Daoy (cell line): ENCODE results near the gene ACSL6. TPM values are rescaled to one million over a fixed set of nuclear protein-coding genes. Genes with fewer than 3 reads are reported as not detected.

ENCODE experiments used
- DNase-seq: peaks from one replicate; pipeline ENCODE4 v3.0.0-alpha.2; 2015; ENCODE audit warnings: low read depth
- total RNA-seq: library from RNA; depleted of rRNA; stranded (reverse); fragments of >200 nt; shearing (Covaris generic); gene quantifications from 2 replicates; pipeline ENCODE4 v1.2.3, GENCODE V29; 2014

The ACSL6 gene
- total RNA-seq, 1 experiment from 2014 or later: 0.46 TPM

DNA sequence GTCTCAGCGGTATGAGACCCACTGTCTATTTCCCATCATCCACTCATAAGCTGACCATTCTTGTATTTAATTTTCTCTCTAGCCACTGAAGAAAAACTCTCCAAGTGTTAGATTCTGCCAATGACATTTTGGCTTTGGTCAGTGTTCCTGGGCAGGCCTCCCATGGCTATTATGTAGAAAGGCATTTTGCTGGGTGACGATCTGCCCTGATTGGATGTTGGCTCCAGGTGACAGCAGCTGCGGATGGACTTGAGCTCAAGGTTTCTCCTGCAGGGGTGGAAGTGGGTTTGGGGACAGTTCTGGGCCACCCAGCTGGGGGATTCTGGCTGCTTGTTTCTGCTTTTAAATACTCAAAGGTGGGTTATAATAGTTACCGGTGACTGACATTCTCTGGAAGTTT, 31.6 kb downstream of the ACSL6 start:
- no peak for DNase-seq

DNA sequence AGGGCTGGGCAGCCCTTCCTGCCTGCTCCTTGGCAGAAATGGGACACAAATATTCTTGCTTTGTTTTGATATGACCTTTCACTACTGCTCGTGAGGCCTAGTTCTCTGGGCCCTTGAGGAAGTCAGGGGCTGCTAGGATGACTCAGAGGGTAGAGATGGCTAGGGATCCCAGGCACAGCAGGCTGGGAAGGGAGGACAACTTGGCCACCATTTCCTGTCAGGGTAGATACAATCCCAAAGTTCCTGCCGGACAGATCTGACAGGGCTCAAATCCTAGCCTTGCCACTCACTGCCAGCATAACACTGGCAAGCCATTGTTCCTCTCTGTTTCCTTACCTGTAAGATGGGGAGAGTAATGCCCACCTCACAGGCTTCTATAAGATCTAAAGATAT, 34.2 kb downstream of the ACSL6 start:
- peak; percentile 19 for DNase-seq

DNA sequence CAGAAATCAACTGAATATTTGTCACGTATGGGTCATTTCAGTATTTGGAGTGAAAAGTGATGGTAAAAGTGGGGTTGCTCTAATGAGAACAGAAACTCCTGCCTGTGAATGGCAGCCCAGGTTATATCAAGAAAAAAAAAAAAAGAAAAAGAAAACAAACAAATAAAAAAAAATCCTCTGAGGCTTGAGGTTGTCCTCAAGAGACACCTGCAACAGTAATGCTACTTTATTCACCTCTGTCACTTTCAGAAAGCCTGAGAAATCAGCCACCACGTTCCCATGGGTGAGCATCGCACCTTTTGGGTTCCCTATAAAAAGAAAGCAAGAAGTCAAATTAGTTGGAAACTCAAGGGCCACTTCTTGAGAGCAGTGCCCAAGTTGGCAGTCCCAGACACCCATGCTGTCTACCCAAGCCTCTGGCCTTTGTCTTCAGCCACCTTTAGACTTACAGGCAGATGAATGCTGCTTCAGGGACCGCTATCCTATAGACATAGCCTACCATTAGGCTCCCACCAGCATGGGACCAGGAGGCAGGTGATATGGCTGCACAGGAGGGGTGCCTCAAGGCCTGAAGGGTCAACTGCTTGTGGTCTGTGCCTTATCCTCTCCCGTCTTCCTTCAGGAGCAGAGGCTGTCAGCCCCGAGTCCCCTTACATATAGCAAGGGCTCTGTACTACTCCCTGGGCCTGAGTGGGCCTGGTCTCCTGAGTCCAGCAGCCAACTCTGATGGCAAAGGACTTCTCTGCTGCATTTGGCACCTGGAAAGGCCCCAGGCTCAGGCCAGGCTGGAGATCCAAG, 34.8 kb downstream of the ACSL6 start:
- DNase-seq: no peak

DNA sequence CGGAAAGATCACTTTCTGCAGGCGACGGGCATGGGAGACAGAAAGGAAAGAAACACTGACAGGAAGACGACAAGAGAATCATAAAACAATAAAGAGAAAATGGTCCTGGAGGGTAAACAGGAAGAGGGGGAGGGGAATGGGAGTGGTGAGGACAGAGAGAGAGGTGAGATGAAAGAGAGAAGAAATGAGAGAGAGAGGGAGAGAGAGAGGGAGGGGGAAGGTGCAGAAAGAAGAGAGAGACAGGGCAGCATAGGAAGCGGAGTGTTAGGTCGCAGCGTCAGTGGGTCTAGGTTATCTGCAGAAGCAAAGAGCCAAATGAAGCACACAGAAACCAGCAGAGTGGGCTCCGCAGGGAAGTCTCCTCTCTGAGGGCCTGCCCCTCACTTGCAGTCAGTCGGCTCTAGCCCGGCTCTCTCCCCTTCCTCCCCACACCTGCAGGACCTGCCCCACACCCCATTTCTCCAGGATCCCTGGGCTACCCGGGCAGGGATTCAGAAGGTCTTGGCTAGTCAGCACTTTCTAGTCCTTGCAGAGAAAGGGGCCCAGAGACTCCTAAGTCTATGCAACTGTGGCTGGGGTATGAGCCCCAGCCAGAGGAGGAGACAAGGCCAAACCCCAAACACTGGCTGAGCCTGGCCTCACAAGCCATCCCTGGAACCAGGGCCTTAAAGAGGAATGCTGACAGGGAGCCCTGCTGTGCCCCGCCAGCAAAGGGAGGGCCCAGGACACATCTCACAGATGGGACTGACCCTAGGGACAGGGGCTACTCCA, 36.3 kb downstream of the ACSL6 start:
- DNase-seq: no peak

DNA sequence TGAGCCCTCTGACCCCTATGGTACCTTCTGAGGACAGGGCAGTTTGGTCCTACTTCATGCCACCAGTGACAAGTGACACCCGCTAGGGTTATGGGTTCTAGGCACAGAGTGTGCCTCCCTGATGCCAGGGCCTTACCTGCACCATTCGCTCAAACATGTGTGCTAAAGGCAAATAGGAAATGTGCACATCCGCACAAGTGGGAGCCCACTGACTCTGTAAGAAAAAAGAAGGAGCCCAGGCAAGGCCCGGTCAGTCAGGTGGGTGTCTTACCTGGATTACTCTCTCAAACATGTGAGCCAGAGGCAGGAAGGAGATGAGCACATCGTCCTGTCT, 36.9 kb downstream of the ACSL6 start:
- no peak for DNase-seq

DNA sequence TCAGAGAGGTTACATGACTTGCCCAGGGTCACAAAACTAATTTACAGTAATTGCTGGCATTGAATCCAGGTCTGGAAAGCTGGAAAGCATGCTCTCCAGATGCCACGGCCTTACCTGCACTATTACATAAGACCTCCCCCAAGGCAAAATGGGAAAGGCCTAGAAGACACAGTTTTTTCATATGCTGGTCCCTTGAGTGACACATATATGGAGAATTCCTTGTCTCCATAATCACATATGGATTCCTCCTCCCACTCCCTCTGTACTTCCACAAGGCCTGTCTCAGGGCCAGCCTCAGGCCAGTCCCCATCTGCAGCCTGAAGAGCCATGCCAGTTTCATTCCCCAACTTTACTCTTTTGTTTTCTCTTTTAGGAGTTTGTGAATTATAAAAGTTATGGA, 37.4 kb downstream of the ACSL6 start:
- DNase-seq: no peak

DNA sequence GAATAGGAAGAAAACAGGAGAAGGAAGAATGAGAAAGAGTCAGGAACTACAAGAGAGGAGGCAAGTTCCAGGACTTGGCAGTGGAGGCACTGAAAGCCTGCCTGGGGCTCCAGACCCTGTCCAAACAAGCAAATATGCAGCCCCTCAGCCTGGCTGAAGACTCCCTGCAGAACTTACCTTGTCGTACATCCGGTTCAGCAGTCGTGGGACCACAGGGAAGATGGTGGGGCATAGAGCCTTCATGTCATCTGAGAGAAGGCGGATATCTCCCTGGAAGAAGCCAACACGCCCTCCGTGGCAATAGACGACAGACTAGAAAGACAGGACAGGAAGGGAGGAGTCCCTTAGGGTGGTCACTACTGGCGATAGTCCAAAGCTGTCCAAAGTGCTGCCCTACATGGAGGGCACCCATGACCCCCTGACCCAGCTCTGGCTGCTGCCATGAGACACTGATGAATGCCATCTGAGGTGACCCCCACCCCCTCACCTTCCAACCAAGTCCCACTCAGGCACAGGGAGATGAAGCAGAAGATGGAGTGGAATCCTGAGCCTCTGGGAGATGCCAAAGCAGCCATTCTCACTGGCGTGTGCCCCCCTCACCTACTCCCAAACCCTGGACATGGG, 38.3 kb downstream of the ACSL6 start:
- no peak for DNase-seq

DNA sequence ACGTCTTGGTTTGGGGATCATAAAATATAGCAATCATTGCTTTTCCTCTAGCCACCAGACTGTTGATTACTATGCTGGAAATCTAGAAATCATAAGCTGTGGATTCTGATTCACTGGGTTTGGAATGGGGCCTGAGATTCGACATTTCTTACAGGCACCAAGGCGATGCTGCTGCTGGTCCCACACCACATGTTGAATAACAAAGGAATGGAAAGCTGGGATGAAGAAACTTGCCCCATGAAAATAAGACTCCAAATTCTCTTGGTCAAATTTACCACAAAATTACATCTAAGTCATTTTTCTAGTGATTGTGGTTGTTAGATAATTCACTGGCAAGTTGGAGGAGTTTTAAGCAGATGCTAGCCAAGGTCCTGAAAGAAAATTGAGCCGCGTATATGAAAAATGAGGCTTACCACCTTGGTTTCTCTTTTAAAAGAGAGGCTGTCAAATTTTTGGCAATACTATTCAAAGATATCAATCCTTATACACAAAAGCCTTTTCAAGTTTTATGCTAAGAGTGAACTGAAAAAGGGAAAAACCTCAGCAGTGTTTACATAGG, 43.0 kb downstream of the ACSL6 start:
- DNase-seq: no peak

DNA sequence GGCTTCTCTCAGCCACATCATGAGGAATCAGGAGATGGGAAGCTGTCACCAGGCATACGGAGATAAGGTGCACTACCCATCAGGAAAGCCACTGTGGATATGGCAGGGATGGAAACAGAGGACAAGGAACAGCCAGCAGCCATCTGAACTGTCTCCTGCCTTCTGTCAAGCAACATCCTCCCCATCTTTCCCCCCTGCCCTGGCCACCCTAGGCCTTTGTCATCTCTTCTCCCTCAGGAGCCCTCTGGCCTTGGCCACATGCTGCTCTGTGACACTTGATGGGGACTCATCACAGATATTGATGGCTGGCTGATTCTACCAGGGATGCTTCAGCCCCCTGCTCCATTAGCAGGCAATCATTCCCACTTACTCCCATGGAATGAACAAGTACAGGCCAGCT, 44.9 kb downstream of the ACSL6 start:
- no peak for DNase-seq

DNA sequence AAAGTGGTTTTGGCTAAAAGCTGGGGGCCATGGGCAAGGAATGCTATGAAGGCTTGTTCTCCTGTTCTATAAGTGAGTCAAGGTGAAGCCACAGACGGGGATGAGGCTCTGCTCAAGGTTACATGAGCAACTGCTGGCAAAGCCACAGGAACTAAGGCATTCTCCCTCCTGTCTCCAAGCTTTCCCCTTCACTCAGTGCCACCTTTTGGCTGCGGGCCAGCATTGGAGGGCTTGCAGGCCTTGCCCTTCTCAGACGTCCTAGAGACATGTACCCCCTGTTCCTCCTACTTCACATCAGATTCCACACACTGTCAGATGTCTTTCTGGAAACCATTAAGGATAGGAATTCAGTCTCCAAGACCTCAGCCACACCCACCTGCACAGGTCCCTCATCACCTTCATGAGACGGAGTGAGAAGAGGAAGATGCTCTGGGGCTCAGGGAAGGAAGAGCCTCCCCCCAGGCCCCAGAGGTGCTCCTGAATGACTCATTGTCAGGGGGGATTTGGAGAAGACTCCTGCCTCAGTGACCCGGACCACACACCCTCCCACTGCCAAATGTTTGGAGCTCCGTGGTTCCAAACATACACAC, 45.5 kb downstream of the ACSL6 start:
- DNase-seq: no peak

DNA sequence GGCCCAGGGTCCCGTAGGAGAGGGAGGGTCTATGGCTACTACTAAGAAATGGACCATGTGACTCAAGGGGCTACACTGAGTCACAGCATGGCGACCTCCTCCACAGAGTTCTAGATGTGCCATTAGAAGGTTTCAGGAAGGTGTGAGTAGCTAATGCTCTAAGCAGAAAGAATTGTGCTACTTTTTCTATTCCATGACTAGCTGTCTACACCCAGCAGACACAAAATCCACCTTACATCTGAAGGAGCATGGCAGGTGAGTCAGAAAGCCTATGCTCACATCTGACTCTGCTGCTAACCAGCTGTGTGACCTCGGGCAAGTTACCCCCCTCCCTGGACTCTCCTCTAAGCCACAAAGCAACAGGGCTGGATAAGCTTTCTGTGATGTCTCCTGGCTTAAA, 51.6 kb downstream of the ACSL6 start:
- DNase-seq: no peak

DNA sequence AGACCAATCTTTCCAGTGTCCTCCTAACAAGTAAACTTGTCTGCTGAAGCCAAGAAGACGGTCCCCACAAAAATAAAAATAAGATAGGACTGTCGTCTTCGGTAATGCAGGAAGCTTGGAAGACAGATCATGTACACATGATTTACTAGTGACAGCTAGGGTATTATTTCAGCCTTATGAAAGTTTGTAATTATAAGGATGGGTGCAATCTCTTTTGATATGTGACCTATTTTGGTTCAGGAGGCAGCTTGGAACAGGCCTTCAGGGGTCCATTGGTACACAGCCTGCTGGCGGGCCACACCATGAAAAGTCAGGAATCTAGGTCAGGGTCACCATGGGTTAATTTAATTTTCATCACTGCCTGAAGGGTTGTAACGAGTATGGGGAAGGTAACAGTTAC, 52.3 kb downstream of the ACSL6 start:
- DNase-seq: no peak

DNA sequence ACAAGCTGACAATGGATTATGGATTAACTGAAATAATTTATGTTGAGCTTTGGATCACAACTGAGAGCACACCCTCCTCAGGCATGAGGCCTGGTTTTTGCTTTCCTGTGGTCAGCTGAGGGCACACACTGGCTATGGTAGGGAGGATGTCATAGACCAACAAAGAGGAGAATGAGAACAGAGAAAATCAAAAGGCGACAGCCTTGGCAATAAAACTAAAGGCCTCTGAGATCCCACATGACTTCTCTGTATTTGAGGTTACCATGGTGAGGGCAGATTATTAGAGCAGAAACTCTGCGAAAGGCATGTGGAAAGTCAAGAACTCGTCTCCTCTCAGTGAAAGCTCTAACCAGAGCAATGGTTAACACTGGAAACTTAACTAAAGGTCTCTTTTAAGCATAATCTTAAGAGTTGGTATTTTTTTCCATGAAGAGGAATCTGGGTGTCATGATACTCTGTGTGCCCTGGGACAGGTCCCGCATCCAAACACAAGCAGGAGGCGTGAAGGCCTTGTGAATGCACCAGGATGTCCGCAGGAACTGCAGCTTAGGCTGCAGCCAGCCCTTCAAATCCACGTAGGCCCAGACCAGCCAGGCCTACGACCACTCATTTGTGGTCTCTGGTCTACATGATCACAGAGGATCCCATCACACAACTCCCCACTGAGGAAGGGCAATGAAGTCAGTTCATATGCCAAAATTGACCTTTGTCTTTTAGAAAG, 53.6 kb downstream of the ACSL6 start:
- no peak for DNase-seq

DNA sequence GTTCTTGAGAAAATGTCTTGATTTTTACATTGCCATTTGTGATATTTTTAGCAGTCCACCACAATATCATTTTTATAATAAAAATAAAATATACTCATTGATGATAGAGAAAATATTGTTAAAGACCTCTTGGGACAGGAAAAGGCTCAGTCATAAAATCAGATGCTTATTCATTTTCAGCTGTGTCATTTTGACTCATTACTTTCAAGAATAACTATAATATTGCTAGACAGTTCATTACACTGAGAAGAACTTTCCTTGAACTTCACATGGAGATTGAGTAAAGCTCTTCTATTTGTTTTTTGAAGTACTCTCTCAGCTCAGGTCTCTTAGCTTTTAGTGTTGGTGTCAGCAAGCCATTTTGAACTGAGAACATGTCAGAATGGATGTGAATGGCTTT, 57.5 kb downstream of the ACSL6 start:
- no peak for DNase-seq

DNA sequence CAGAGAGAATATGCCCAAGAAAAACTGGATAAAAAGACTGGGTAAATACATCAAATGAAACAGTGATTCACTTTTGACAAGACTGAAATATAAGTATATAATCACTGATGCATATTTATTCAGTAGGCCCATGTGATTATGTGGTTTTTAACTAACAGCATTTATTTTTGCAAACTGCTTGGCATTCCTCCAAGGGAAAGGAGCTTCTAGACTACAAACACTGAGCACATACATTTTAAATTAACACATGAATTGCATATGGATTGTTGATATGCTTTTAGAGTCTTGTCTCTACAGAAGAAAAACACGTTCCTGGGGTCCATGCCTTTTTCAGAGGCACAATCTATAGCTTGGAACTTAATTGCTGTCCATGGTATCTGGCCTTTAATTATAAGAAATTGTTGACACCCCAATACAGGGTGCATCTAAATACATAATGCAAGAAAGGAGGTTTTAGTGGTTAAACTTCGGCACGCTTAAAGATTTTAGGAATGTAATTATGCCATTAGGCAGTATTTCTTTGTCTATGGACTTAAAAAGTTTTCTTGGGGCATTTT, 59.1 kb downstream of the ACSL6 start:
- no peak for DNase-seq

DNA sequence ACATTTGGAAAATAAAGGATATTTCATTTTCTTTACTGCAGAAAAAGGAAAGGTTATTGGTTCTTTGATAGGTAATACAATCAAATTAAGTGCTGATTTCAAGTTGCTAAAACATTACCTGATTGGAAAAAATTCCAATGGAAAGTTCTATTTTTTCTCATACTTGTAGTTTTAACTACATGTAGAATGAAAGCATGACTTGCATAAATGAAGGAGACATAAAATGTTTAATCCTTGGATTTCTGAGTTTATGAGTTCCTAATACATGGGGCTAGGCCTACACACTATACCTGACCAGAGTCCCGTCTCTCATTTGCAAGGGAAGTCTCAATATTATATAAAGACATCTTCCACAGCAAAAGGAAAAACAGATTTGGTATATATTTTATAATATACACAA, 60.8 kb downstream of the ACSL6 start:
- no peak for DNase-seq

DNA sequence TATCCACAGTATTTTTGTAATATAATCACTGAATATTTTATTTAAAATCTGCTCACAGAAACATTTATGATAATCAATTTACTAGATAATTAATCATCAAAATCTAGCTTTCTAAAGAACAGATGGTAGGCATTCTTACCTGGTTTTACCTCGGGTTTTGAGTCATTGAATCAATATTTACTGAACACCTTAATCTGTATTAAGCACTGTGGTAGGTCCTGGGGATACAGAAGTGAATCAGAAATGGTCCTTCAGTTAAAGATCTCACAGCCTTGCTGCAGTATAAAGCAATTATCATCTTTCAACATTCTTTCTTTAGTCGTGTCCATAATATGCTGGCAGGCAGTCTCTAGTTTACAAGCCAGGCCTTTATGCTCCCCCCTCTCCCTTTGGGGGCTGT, 64.0 kb downstream of the ACSL6 start:
- DNase-seq: no peak

DNA sequence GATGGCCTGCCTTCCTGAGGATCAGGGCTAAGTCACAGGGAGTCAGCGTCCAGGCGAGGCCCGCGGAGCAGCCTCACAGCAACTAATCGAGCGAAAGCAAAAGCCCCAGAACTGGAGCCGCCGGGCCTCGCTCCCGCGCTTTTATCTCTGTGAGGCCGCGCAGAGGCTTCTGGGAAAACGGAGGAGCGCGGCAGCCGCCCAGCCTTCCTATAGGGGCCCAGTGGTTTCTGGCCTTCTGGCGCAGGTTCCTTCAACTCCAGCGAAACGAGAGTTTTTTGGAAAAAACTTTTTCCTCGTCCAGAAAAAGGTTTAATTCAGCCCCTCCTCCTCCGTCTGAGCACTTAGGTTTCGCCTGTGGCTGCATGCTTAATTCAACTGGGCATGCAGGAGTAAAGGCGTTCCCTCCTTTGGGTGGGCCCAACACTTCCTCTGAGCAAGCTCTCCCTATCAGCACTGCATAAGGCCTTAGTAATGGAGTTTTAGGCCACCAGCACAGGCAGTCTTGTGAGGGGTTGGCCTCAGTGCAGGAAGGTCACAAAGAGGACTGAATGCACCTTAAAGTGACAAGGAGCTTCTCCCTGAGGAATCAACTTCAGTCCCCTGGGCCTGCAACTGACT, 65.8 kb downstream of the ACSL6 start, which contains the start of gene MEIKIN:
Gene MEIKIN (minus strand): TSS at position 113 of the 618 bp plus-strand sequence. CDS start 158 bp downstream, outside the sequence.
- no peak for DNase-seq

DNA sequence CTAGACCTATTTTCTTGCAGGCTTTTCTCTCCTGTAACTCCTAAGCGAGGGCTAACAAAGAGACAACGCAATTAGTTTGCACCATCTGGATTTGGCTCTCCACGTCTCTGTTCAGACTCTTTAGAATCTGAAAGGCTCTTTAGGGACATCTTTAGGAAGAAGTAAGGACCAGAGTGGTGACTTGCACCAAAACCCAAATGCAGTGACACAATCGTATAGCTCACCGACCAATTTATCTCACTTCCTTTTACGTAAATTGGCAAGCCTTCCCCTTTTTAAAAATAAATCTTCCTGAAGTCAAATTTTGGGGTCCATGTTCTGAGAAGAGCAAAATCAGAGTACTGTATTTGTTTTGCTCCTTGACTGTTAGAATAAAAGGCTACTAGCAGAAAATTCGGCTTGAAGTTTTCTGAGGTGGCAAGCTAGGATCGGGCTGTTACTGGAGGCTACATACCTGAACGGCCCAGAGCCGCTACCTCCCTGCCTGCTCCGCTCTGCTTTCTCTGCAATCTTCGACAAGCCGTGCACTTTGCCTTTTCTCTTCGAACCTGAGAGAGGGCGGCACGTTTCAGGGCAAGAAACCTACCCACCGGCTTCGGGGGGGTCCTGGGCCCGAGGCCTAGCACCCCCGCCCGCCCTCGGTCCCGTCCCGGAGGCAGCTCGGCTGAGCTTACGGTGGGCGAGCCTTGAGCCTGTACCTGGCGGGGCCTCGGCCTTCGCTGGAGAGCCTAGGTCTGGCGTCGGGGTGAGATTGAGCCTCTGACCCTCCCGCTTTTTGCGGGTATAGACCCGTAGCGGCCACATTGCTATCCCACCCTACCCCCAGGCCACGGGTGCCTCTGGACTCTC, 66.5 kb downstream of the ACSL6 start:
- DNase-seq: no peak

DNA sequence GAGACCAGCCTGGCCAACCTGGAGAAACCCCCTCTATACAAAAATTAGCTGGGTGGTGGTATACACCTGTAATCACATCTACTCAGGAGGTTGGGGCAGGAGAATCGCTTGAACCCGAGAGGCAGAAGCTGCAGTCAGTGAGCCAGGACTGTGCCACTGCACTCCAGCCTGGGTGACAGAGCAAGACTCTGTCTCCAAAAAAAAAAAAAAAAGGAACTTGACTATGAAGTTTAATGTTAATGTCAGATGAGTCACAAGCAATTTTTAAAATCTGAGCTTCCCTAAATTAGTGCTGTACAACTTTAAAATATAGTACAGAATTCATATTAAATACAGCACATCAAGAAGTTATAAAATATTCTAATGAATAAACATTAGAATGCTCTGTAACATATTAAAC, 67.5 kb downstream of the ACSL6 start:
- DNase-seq: no peak
